ENCODE results near the gene OR2L2.

The OR2L2 gene, protein sequence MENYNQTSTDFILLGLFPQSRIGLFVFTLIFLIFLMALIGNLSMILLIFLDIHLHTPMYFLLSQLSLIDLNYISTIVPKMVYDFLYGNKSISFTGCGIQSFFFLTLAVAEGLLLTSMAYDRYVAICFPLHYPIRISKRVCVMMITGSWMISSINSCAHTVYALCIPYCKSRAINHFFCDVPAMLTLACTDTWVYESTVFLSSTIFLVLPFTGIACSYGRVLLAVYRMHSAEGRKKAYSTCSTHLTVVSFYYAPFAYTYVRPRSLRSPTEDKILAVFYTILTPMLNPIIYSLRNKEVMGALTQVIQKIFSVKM

DNA sequence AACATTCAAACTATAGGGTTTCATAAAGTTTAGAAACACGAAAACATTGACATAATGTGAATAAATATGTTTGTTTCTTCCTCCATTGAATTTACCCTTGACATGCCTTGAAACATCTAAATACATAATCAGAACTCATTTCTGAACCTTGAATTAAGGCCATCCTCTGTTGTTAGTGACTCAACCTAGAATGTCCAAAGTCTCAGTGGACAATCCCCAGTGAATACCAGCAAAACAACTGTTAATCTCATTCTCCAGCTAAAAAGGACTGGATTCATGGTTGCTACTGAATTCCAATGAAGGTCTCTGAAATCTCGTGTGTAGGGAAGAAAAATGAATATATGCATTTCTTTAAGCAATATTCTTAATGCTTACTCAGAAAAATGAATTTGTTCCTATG is at the start of gene OR2L2:
Gene OR2L2 (plus strand): TSS at position 301 of the 400 bp plus-strand sequence. CDS start 8,198 bp downstream, outside the sequence.
- Histone ChIP-seq H3K36me3 (no peaks in the 10 kb centered on the region), H3K4me1 (no peaks in the 10 kb centered on the region), H3K4me3 (no peak within 1 kb of the TSS), H3K27me3 (no peaks in the 10 kb centered on the region), H3K27ac (no peak within 1 kb of the TSS), H3K9me3 (peaks cover 0 to 21% (median 6%) of the 10 kb centered on the region in 3 donors)
- TF ChIP-seq, protein P1, sequence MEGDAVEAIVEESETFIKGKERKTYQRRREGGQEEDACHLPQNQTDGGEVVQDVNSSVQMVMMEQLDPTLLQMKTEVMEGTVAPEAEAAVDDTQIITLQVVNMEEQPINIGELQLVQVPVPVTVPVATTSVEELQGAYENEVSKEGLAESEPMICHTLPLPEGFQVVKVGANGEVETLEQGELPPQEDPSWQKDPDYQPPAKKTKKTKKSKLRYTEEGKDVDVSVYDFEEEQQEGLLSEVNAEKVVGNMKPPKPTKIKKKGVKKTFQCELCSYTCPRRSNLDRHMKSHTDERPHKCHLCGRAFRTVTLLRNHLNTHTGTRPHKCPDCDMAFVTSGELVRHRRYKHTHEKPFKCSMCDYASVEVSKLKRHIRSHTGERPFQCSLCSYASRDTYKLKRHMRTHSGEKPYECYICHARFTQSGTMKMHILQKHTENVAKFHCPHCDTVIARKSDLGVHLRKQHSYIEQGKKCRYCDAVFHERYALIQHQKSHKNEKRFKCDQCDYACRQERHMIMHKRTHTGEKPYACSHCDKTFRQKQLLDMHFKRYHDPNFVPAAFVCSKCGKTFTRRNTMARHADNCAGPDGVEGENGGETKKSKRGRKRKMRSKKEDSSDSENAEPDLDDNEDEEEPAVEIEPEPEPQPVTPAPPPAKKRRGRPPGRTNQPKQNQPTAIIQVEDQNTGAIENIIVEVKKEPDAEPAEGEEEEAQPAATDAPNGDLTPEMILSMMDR (IDR thresholded peaks at IDR 0.05) = no peak
- intact Hi-C loops (cut with DNase I; ENCODE audit: low total_unique reads) = no loop called here
- DNase-seq = no peak

DNA sequence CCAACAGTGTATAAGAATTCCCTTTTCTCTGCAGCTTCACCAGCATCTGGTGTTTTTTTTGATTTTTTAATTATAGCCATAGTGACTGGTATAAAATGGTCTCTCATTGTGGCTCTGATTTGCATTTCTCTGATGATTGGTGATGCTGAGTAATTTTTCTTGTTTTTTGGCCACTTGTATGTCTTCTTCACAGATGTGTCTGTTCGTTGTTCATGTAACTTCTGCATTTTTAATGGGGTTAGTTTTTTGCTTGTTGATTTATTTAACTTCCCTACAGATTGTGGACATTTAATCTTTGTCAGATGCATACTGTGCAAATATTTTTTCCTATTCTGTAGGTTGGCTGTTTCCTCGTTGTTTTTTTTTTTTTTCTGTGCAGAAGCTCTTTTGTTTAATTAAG is 36.9 kb upstream of the OR2L2 start:
- Histone ChIP-seq H3K4me3 (no peak overlapping the region), H3K27me3 (no peaks in the 10 kb centered on the region), H3K9me3 (no peaks in the 10 kb centered on the region), H3K36me3 (no peaks in the 10 kb centered on the region), H3K4me1 (no peaks in the 10 kb centered on the region), H3K27ac (no peak overlapping the region)
- DNase-seq = no peak
- intact Hi-C loops (cut with DNase I; ENCODE audit: low total_unique reads) = no loop called here
- TF ChIP-seq, protein P1 (IDR thresholded peaks at IDR 0.05) = no peak

DNA sequence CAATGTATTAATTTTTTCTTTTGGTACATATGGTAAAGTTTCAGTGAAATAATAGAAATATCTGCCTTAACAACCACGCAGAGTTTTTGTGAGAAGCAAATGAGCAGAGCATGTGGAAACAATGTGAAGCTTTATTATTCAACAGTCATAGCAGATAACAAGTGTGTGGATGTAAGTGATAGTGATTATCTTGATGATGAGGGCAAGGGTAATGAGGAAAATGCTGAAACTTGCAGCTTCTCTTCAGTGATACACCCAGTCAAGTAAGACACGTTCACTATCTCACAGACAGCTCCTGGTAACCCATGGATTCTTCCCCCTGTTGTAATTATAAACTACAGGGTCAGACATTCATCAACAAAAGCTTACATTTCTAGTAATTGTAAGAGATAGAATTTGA is 31.1 kb upstream of the OR2L2 start:
- no peak overlapping the region for H3K27ac ChIP-seq
- H3K9me3 ChIP-seq = no peaks in the 10 kb centered on the region
- intact Hi-C loops (cut with DNase I; ENCODE audit: low total_unique reads) = no loop called here
- no peak for DNase-seq
- TF ChIP-seq, protein P1 (IDR thresholded peaks at IDR 0.05) = no peak
- H3K4me3 ChIP-seq = no peak overlapping the region
- H3K36me3 ChIP-seq = no peaks in the 10 kb centered on the region
- no peaks in the 10 kb centered on the region for H3K4me1 ChIP-seq
- H3K27me3 ChIP-seq = no peaks in the 10 kb centered on the region

DNA sequence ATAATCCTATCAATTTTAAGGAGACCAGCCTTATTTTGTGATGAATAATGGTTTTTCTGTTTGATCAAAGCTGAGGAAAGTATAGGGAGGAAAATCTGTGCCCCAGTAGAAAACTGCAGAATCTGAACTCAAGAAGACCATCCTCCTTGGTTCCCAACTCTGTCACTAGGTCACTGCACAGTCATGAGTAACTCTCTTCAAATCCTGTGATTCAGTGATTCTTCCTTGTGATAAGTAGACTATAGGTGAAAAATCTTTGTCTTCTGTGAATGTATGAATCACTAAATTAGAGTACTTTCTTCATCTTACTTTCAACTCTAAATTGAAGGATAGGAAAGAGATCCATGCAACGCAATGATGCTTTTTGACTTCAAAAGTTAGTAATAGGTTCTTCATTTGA is 29.7 kb upstream of the OR2L2 start:
- Histone ChIP-seq H3K27ac (no peak overlapping the region), H3K36me3 (no peaks in the 10 kb centered on the region)
- TF ChIP-seq, protein P1 (IDR thresholded peaks at IDR 0.05) = no peak

DNA sequence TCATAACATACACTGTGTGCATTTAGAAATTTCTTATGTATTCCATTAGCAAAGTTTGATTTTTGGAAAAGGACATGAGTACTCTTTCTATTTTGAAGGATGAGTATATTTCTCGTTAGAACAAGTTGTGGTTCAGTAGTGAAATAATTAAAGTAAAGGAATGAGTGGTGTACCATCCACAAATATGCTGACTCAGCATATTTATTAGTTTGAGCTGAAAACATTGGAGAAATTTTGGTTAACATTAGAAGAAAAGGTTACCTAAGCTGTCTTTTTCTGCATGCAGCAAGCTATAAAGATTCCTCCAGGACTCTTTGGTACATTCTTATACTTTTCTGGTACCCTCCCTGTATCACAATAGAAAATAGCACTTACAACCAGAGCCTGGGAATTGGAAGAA is 22.1 kb upstream of the OR2L2 start:
- intact Hi-C loops (cut with DNase I; ENCODE audit: low total_unique reads) = no loop called here
- TF ChIP-seq, protein P1 (IDR thresholded peaks at IDR 0.05) = no peak

More for the DNA sequence above, 29.7 kb upstream of the OR2L2 start:
- Histone ChIP-seq H3K4me3 (no peak overlapping the region), H3K4me1 (no peaks in the 10 kb centered on the region), H3K27me3 (no peaks in the 10 kb centered on the region), H3K9me3 (no peaks in the 10 kb centered on the region)
- intact Hi-C loops (cut with DNase I; ENCODE audit: low total_unique reads) = no loop called here
- DNase-seq = no peak

More for the DNA sequence above, 22.1 kb upstream of the OR2L2 start:
- Histone ChIP-seq H3K36me3 (no peaks in the 10 kb centered on the region), H3K4me3 (no peak overlapping the region), H3K9me3 (peaks cover 0 to 12% (median 2%) of the 10 kb centered on the region in 3 donors), H3K27ac (no peak overlapping the region), H3K27me3 (no peaks in the 10 kb centered on the region), H3K4me1 (no peaks in the 10 kb centered on the region)
- no peak for DNase-seq

Data from tibial artery (tissue), 4 donors.